NOMO-1 treated with dmso at 0.1 percent for 144 hours (cell line): ENCODE data around the gene OSTF1.

ENCODE experiments used
- DNase-seq: peaks from one replicate; lab custom pipeline; 2025; ENCODE audit not compliant: unreplicated experiment; lab: John Stamatoyannopoulos, UW

Gene OSTF1

DNA sequence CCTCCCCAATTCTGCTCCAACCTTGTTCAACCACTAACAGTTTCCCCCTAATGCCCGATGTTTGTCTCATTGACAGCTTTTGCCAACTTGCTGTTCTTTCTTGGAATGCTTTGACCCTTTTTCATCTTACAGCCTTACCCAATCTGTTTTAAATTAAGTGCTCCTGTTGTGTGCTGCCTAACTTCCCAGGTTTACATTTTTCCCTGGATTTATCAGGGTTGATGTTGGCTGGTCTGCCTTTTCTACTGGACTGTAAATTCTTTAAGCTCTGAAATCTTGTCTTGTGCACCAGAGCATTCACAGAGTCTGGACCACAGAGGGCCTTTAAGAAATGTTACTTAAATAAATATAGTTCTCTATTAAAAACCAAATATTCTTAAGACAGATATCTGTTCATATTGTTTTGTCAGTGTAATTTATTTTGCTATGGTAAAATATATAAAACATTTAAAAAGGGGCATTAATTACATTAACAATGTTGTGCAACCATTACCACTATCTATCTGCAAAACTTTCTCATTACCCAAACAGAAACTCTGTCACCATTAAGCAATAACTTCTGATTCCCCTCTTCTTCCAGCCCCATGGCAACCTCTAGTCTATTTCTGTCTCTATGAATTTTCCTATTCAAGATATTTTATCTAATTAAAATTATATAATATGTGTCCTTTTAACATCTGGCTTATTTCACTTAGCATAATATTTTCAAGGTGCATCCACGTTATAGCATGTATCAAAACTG, 73.0 kb downstream of the OSTF1 start:
- no peak for DNase-seq

DNA sequence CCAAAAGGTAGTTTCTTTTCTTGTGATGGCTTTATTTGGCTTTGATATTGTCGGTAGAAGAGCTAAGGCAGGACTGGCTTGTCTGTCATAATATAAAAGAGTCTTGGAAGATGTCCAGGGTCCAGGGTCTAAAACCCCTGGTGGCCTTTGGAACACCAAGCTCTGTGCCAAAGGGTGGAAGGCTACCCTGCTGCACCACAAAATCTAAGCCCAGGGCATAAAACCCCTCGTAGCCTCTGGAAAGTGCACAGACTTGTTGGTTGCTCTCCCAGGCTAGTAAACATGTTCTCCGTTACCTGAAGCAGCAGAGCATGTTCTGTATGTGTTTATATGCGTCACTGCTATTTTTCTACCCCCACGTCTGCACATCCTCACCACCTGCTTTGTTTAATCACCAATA, 75.5 kb downstream of the OSTF1 start:
- no peak for DNase-seq

DNA sequence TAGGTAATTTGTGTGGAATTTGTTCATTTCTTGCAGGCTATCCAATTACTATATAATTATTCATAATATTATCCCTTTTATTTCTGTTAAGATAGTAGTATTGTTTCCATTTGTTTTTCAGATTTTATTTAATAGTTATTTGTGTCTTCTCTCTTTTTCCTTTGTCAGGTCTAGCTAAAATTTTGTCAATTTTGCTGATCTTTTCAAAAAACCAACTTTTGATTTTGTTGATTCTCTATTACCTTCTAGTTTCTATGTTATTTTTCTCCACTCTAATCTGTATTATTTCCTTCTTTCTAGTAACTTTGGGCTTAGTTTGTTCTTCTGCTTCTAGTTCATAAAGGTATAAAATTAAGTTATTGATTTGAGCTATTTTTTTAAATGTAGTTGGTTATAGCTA, 76.3 kb downstream of the OSTF1 start:
- no peak for DNase-seq

DNA sequence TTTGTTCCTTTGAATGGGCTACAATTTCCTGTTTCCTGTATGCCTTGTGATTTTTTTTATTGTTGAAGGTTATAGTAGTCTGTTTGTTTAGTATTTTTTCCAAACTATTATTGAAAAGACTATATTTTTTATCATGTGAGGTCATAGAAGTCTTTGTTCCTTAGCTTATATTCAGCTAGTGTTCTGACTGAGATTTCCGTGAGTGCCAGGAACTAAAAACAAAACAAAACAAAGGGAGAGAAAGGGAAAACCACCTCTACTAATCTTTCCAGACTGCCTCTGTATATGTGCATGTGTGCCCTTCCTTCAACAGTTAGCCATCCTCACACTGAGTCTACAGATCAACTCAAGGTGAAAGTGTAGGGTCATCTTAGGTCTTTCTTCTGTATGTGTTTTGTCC, 79.0 kb downstream of the OSTF1 start:
- DNase-seq, result no peak

DNA sequence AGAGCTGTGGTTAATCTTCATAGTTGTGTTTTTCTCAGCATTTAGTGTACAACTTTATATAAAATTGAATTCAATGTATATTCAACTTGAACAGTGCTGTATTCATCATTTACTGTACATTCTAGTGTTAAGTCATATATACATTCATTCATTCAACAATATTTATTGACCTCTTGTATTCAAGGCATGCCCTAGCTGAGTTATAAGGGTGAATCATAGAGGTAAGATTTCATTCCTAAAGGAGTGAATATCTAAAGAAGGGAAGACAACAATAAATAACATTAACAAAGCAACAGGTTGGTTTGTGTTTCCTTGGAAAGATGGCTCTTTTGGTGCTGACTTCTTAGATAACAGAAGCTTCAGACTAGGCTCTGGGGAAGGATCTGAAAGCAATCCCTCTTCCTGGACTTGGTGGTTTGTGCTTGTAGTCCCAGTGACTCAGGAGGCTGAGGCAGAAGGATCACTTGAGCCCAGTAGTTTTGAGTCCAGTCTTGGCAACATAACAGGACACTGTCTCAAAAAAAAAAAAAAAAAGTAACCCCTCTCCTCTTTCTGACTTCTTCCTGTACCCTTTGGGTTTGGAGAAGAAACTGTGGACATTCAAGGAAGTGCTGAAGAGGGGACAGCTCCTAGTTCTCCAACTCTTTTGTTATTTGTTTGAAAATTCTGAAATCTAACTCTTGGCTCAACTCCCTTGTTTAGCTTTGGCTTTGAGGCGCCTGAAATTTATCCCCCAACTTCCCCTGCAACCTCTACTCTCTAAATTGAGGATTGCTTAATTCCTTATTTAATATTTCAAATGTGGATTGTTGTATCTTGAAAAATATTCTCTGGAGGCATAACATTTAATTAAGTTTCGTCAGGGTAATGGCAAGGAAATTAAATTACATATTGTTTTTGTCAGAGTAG, 80.2 kb downstream of the OSTF1 start:
- DNase-seq, result no peak

DNA sequence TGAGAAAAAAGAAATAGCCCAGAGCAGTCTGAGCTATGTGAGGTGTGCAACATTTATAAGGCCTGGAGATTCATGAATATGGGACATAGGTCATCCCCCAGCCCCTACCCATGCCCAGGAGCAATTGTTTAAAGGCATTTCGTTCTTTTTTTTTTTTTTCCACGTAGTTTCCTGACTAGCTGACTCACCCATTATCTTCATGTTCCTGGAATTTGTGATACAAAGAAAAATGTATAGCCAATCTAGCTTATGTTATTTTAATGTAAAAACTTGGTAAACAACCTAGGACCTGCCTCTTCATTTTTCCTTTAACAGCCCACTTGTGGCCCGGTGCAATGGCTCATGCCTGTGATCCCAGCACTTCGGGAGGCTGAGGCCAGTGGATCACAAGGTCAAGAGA, 81.3 kb downstream of the OSTF1 start:
- no peak for DNase-seq

DNA sequence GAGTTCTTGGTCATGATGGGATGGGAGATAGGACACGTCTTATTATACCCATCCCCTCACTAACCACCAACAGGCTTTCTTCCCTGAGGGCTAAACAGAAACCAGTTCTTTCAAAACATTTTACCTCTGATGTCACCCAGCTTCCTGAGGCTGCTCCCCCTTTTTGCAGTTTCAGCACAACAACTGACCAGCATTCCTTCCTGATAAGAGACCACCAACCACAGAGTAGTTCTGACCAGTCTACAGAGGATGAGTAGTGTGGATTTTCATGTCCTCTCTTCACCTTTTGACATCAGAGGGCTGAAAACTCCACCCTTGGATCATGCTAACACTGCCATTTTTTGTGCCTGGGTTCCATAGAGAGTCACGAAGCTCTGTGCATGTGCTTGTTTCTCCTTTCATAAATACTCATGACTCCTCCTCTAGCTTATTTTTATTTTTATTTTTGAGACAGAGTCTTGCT, 82.6 kb downstream of the OSTF1 start:
- no peak for DNase-seq

DNA sequence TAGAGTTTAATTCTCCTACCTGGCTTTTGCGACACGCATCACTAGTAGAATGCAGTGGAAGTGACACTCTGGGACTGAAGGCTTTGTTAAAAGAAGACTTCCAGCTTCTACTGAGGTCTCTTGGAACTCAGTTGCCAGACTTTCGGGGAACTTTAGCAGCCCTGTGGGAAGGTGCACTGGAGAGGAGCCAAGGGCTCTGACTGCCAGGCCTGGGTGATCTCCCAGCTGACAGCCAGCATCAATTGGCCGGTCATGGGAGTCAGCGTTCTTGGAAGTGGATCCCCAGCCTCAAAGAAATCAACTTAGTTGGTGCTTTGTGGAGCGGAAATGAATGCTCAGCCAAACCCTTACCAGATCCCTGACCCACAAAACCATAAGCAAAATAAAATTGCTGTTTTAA, 87.1 kb downstream of the OSTF1 start:
- DNase-seq, result no peak

DNA sequence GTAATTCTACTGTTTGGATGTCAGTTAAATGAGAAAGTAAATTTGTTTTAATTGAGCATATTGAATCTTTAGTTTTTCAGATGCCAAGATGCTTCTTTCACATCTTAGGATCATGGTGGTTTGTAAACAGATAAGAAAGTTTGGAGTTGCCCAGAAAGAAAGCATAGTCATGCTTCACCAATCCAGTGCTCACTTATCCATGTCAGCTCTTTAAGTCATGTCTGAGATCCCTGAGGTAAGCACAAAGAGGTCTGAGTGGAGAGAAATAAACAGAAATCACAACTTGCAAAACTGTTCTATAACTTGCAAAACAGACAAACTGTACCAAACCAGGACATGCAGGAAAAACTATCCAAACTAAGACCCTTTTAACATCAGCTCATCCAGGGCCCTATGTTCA, 87.7 kb downstream of the OSTF1 start:
- DNase-seq, result no peak

DNA sequence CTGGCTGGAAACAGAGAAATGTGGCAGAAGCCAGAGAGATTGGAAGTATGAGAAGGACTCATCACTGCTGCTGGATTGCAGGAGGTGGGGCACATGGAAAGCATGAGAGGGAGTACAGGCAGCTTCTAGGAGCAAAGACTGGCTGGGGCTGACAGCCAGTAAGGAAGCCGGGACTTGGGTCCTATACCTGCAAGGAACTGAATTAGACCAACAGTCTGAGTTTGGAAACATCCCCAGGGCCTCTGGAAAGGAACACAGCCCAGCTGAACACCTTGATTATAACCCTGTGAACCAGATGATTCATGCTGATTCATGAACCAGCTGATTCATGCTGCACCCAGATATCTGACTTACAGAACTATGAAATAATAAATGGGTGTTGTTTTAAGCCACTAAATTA, 93.4 kb downstream of the OSTF1 start:
- DNase-seq, result no peak

DNA sequence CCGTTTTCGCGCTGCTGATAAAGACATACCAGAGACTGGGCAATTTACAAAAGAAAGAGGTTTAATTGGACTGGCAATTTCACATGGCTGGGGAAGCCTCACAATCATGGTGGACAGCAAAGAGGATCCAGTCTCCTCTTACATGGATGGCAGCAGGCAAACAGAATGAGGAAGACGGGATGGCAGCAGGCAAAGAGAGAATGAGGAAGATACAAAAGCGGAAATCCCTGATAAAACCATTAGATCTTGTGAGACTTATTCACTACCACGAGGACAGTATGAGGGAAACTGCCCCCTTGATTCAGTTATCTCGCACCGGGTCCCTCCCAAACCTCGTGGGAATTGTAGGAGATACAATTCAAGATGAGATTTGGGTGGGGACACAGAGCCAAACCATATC, 95.0 kb downstream of the OSTF1 start:
- no peak for DNase-seq

DNA sequence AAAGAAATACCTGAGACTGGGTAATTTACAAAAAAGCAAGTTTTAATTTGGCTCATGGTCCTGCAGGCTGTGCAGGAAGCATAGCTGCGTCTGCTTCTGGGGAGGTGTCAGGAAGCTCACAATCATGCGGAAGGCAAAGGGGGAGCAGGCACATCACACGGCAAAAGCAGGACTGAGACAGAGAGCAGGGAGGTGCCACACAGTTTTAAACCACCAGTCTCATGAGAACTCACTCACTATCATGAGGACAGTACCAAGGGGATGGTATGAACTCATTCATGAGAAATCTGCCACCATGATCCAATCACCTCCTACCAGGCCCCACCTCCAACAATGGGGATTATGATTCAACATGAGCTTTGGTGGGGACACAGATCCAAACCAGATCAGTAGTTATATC, 96.2 kb downstream of the OSTF1 start:
- DNase-seq, result no peak

DNA sequence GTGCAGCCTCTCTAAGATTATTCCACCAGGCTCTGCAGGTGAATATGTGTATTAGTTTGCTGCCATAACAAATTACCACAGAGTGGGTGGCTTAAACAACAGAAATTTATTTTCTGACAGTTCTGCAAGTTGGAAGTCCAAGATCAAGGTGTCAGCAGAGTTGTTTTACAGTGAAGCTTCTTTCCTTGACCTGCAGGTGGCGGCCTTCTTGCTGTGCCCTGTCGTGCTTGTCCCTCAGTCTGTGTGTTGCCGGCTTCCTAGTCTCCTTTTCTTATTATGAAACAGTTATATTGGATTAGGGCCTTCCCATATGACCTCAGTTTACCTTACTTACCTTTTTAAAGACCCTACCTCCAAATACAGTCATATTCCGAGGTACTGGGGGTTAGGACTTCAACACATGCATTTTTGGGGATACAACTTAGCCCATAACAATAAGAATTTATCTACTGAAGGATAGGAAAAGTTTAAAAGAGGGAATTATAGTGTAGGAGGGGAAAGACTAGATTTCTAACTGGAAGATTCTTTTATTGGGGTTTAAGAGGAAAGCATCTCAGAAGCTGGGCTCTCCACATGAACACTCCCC, 97.4 kb downstream of the OSTF1 start:
- DNase-seq, result no peak

DNA sequence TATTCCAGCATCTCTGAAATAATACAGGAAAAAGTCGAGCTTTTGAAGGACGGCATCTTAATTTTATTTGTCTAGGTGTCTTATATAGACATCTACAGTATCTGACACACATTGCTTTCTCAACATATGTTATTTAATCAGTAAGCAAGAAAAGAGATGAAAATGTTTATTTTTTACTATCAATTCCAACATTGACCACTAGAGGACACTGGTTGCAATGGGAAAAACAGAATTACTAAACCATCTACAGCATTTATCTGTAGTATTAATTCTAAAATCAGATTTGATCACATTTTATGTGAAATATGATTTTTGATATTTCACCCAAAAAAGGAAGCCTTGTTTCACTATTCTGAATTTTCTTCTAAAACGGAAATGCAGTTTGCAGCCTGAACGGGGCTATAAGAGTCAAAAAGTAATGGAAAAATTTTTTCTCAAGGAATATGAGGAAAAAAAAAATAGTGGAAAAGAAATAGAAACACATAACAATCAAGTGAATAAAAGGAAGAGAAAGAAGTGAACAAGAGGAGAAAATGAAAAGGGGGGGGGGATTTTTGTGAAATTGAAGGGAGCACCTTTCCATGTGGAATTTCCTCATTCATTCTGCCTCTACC, 98.6 kb downstream of the OSTF1 start:
- DNase-seq, result no peak

DNA sequence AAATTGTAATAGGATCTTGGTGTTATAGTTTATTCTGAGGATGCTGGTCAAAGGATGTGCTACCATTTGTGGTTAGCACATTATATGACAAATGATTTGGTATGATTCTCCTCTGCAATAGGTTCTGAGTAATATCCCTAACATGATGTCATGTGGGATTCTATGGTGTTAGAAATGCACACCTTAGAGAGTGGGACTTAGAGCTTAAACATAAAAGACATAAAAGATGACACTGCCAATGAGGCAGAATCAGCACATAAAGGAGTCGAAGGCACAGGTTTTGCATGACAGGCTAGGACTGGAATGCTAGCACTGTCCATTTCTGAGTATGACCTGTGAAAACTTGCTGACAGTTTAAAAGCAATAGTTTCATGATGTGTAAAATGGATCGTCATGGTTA, 100.4 kb downstream of the OSTF1 start:
- no peak for DNase-seq

DNA sequence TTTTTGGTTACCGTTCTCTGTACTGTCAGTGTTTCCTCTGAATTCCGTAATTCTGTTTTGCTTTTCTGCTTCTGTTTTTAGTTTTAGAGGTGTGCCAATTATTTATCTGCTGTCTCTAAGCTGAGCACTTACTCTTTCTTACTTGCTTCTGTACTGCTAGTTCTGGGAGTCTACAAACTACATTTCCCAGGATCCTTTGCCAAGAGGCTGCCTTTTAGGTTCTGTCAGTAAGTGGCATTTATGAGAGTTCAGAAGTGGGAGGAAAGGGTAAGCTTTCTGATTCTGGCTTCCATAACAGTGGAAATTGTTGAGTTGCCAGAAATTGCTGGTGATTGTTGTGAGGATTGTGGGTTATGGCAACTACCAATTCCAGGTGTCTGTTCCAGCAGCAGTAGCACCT, 102.4 kb downstream of the OSTF1 start:
- DNase-seq, result no peak
